Testis (tissue), 2 donors: ENCODE data around the gene CDKL5.

Experiments used
- POLR2A ChIP-seq: fragments of 450-650 bp; IDR thresholded peaks from one replicate; pipeline ENCODE4 v1.6.1; 2017; ENCODE audit warnings: antibody characterized with exemption, mild to moderate bottlenecking, moderate library complexity
- TF ChIP-seq, protein P1 (sequence below), 3 experiments: fragments of 450-650 bp in 2 of 3; fragments of 200-600 bp in 1 of 3; sonication (generic) in 1 of 3; IDR thresholded peaks; one replicate each; pipeline ENCODE4 v1.5.1; 2016 to 2019; ENCODE audit warnings: antibody characterized with exemption in 3 of 3, mild to moderate bottlenecking in 2 of 3, moderate library complexity in 1 of 3

GRCh38 chrX:18664947-18665346 lies 239.5 kb downstream of the CDKL5 start:
- TF ChIP-seq, protein P1, sequence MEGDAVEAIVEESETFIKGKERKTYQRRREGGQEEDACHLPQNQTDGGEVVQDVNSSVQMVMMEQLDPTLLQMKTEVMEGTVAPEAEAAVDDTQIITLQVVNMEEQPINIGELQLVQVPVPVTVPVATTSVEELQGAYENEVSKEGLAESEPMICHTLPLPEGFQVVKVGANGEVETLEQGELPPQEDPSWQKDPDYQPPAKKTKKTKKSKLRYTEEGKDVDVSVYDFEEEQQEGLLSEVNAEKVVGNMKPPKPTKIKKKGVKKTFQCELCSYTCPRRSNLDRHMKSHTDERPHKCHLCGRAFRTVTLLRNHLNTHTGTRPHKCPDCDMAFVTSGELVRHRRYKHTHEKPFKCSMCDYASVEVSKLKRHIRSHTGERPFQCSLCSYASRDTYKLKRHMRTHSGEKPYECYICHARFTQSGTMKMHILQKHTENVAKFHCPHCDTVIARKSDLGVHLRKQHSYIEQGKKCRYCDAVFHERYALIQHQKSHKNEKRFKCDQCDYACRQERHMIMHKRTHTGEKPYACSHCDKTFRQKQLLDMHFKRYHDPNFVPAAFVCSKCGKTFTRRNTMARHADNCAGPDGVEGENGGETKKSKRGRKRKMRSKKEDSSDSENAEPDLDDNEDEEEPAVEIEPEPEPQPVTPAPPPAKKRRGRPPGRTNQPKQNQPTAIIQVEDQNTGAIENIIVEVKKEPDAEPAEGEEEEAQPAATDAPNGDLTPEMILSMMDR (IDR thresholded peaks at IDR 0.05) = no peak
- TF ChIP-seq POLR2A = no peak
